Endometrium (tissue), 2 donors: Measurements from ENCODE around the gene CCNT2.
"Not testable (repeated sequence)": the region's sequence is repeated elsewhere in the genome, so short reads cannot be mapped to it uniquely, and the experiment has no call there.

Experiments used
- FAIRE-seq: peaks from 2 replicates; lab custom pipeline; 2012; peaks lifted over from hg19 to GRCh38; lab: Jason Lieb, UNC
- donor health status: control.
- donor health status: control.

CCNT2 gene

GRCh38 chr2:134919341-134920210 is 954 bp downstream of the CCNT2 start:
- no peak for FAIRE-seq

- FAIRE-seq, result no peak
Measured at GRCh38 chr2:134924912-134925311, 6.3 kb downstream of the CCNT2 start.

- FAIRE-seq, result no peak
Measured at GRCh38 chr2:134926231-134926931, 7.8 kb downstream of the CCNT2 start.

- FAIRE-seq, result no peak
Measured at GRCh38 chr2:134927195-134927594, 8.6 kb downstream of the CCNT2 start.

GRCh38 chr2:134932864-134933526 is 14.4 kb downstream of the CCNT2 start:
- no peak for FAIRE-seq

GRCh38 chr2:134933732-134934131 is 15.1 kb downstream of the CCNT2 start:
- FAIRE-seq, result no peak

- FAIRE-seq, result no peak
Measured at GRCh38 chr2:134934150-134934549, 15.5 kb downstream of the CCNT2 start.

GRCh38 chr2:134934641-134935040 is 16.0 kb downstream of the CCNT2 start:
- no peak for FAIRE-seq

GRCh38 chr2:134936691-134937090 is 18.1 kb downstream of the CCNT2 start:
- no peak for FAIRE-seq

- no peak for FAIRE-seq
Measured at GRCh38 chr2:134943540-134943939, 24.9 kb downstream of the CCNT2 start.

GRCh38 chr2:134944975-134945374 is 26.4 kb downstream of the CCNT2 start:
- no peak for FAIRE-seq

- FAIRE-seq, result no peak
Measured at GRCh38 chr2:134946073-134946472, 27.5 kb downstream of the CCNT2 start.

GRCh38 chr2:134949981-134950708 is 31.5 kb downstream of the CCNT2 start:
- no peak for FAIRE-seq

- FAIRE-seq, result no peak
Measured at GRCh38 chr2:134950886-134951285, 32.3 kb downstream of the CCNT2 start.

- FAIRE-seq, result no peak
Measured at GRCh38 chr2:134952608-134953007, 34.0 kb downstream of the CCNT2 start.

GRCh38 chr2:134954065-134954464 is 35.4 kb downstream of the CCNT2 start:
- no peak for FAIRE-seq

GRCh38 chr2:134955744-134956143 is 37.1 kb downstream of the CCNT2 start:
- FAIRE-seq, result no peak

- no peak for FAIRE-seq
Measured at GRCh38 chr2:134957477-134957876, 38.9 kb downstream of the CCNT2 start.

- FAIRE-seq, result not testable (repeated sequence)
Measured at GRCh38 chr2:134967166-134967565, 48.5 kb downstream of the CCNT2 start.

- no peak for FAIRE-seq
Measured at GRCh38 chr2:134973241-134974138, 54.9 kb downstream of the CCNT2 start.
